Panc1 (cell line): Measurements from ENCODE around the gene HSFX3.

ENCODE experiments used
- TCF7L2 ChIP-seq: IDR thresholded peaks from 2 replicates; pipeline ENCODE4 v1.6.1; 2011; ENCODE audit warnings: mild to moderate bottlenecking, low read depth, low read length, inconsistent platforms
- TF ChIP-seq, protein P1 (sequence below): fragments of 450-650 bp; IDR thresholded peaks from 2 replicates; pipeline ENCODE4 v1.5.1; 2017; ENCODE audit warnings: mild to moderate bottlenecking
- TF ChIP-seq, protein P2 (sequence below), 2 experiments: IDR thresholded peaks; 2 replicates each; pipeline ENCODE4 v1.6.1; 2011 to 2012; ENCODE audit warnings: low read depth in 2 of 2, control low read depth in 1 of 2, low read length in 1 of 2, mild to moderate bottlenecking in 1 of 2, moderate library complexity in 1 of 2; ENCODE audit not compliant: insufficient read depth in 1 of 2

GRCh38 chrX:149567621-149568417, 18.1 kb upstream of the HSFX3 start:
- TF ChIP-seq, protein P1, sequence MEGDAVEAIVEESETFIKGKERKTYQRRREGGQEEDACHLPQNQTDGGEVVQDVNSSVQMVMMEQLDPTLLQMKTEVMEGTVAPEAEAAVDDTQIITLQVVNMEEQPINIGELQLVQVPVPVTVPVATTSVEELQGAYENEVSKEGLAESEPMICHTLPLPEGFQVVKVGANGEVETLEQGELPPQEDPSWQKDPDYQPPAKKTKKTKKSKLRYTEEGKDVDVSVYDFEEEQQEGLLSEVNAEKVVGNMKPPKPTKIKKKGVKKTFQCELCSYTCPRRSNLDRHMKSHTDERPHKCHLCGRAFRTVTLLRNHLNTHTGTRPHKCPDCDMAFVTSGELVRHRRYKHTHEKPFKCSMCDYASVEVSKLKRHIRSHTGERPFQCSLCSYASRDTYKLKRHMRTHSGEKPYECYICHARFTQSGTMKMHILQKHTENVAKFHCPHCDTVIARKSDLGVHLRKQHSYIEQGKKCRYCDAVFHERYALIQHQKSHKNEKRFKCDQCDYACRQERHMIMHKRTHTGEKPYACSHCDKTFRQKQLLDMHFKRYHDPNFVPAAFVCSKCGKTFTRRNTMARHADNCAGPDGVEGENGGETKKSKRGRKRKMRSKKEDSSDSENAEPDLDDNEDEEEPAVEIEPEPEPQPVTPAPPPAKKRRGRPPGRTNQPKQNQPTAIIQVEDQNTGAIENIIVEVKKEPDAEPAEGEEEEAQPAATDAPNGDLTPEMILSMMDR, result no peak
- TF ChIP-seq, protein P2, sequence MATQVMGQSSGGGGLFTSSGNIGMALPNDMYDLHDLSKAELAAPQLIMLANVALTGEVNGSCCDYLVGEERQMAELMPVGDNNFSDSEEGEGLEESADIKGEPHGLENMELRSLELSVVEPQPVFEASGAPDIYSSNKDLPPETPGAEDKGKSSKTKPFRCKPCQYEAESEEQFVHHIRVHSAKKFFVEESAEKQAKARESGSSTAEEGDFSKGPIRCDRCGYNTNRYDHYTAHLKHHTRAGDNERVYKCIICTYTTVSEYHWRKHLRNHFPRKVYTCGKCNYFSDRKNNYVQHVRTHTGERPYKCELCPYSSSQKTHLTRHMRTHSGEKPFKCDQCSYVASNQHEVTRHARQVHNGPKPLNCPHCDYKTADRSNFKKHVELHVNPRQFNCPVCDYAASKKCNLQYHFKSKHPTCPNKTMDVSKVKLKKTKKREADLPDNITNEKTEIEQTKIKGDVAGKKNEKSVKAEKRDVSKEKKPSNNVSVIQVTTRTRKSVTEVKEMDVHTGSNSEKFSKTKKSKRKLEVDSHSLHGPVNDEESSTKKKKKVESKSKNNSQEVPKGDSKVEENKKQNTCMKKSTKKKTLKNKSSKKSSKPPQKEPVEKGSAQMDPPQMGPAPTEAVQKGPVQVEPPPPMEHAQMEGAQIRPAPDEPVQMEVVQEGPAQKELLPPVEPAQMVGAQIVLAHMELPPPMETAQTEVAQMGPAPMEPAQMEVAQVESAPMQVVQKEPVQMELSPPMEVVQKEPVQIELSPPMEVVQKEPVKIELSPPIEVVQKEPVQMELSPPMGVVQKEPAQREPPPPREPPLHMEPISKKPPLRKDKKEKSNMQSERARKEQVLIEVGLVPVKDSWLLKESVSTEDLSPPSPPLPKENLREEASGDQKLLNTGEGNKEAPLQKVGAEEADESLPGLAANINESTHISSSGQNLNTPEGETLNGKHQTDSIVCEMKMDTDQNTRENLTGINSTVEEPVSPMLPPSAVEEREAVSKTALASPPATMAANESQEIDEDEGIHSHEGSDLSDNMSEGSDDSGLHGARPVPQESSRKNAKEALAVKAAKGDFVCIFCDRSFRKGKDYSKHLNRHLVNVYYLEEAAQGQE (IDR thresholded peaks at IDR 0.05; ENCODE audit: insufficient read depth in 1 of 2, low read depth in 2 of 2, low read length in 1 of 2), result no peak
- no peak for TF ChIP-seq TCF7L2
